ENCODE measurements around the gene LHX3. TPM values are rescaled to one million over a fixed set of nuclear protein-coding genes. Genes with fewer than 3 reads are reported as not detected.

The LHX3 gene
- total RNA-seq, 1 donor from 2014 or later, result not detected

DNA sequence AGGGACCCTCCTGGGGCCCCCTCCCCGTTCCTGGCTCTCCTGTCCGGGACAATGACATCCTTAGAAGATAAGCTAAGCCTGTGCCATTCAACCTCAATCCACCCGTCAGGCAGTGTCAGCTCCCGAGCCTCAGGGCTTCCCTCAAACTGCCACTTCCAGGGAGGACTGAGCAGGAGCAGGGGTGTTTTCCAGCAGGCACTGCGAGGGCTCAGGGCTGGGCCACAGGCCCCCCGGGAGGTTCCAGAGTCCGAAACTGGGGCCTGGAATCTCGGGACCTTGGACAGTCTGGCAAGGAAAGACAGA is 26.2 kb downstream of the LHX3 start:
- TF ChIP-seq, protein P1, sequence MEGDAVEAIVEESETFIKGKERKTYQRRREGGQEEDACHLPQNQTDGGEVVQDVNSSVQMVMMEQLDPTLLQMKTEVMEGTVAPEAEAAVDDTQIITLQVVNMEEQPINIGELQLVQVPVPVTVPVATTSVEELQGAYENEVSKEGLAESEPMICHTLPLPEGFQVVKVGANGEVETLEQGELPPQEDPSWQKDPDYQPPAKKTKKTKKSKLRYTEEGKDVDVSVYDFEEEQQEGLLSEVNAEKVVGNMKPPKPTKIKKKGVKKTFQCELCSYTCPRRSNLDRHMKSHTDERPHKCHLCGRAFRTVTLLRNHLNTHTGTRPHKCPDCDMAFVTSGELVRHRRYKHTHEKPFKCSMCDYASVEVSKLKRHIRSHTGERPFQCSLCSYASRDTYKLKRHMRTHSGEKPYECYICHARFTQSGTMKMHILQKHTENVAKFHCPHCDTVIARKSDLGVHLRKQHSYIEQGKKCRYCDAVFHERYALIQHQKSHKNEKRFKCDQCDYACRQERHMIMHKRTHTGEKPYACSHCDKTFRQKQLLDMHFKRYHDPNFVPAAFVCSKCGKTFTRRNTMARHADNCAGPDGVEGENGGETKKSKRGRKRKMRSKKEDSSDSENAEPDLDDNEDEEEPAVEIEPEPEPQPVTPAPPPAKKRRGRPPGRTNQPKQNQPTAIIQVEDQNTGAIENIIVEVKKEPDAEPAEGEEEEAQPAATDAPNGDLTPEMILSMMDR (IDR thresholded peaks at IDR 0.05; ENCODE audit: unreplicated experiment), result no peak
- no peak for DNase-seq (ENCODE audit: low spot score)
- H3K27ac Mint-ChIP-seq (ENCODE audit: unreplicated experiment), result no peak overlapping the region
- no peaks in the 10 kb centered on the region for H3K9me3 Mint-ChIP-seq (ENCODE audit: unreplicated experiment)
- H3K4me3 Mint-ChIP-seq (ENCODE audit: unreplicated experiment), result no peak overlapping the region
- peaks cover 3% of the 10 kb centered on the region for H3K36me3 Mint-ChIP-seq (ENCODE audit: low read depth, unreplicated experiment)
- no peaks in the 10 kb centered on the region for H3K4me1 Mint-ChIP-seq (ENCODE audit: unreplicated experiment)
- peaks cover 3% of the 10 kb centered on the region for H3K27me3 Mint-ChIP-seq (ENCODE audit: unreplicated experiment)

DNA sequence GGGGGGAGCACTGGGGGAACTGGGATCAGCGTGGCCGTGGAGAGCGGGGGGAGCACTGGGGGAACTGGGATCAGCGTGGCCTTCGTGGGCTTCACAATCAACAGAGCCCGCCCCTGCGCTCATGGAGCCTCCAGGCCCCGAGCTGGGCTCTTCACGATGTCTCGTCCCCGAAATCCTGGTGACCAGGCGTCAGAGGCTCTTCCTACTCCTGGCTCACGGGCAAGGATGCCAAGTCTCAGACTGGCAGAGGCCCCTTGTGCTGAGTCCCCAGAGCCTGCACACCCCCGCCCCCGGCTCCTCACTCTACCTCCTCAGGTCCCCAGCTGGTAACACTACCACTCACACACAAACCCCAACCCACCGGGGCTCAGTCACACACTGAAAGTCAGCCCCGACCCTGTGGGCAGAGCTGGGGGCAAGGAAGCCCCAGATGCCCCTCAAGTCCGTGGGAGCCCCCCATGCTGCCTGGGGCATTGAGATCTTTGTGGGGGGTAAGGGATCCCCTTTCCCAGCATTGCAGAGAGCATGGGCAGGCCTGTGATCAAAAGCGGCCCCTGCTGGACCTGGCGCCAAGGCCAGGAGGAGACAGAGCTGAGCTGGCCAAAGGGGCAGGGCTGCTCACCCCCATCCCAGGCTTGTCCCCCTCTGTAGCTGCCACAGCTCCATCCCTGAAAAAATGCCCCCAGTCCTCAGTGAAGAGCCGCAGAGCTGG is 26.7 kb downstream of the LHX3 start:
- no peak for DNase-seq (ENCODE audit: low spot score)
- H3K4me1 Mint-ChIP-seq (ENCODE audit: unreplicated experiment), result no peaks in the 10 kb centered on the region
- H3K36me3 Mint-ChIP-seq (ENCODE audit: low read depth, unreplicated experiment), result peaks cover 3% of the 10 kb centered on the region
- no peak overlapping the region for H3K4me3 Mint-ChIP-seq (ENCODE audit: unreplicated experiment)
- peaks cover 5% of the 10 kb centered on the region for H3K27me3 Mint-ChIP-seq (ENCODE audit: unreplicated experiment)
- no peaks in the 10 kb centered on the region for H3K9me3 Mint-ChIP-seq (ENCODE audit: unreplicated experiment)
- TF ChIP-seq, protein P1 (IDR thresholded peaks at IDR 0.05; ENCODE audit: unreplicated experiment), result no peak
- no peak overlapping the region for H3K27ac Mint-ChIP-seq (ENCODE audit: unreplicated experiment)

DNA sequence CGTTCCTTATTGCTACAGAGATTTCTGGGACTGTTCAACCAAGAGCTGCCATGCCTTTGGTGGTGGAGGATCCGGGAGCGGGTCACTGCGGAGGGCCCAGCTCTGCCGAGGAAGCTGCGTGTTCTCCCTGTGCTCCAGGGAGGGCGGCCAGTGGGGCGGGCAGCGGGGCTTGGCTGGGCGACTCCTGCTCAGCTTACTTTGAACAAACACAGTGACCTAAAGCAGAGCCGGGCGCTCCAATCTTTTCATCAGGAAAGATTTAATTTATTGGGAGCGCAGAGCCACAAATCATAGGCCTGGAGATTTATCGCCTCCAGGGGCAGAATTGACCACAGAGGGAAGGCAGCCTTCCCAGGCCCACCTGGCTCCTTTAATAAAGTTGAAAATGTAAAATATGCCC is 27.7 kb downstream of the LHX3 start:
- Mint-ChIP-seq H3K36me3 (ENCODE audit: low read depth, unreplicated experiment) (peaks cover 3% of the 10 kb centered on the region), H3K27ac (ENCODE audit: unreplicated experiment) (no peak overlapping the region), H3K4me3 (ENCODE audit: unreplicated experiment) (no peak overlapping the region), H3K4me1 (ENCODE audit: unreplicated experiment) (no peaks in the 10 kb centered on the region), H3K9me3 (ENCODE audit: unreplicated experiment) (no peaks in the 10 kb centered on the region), H3K27me3 (ENCODE audit: unreplicated experiment) (peaks cover 4% of the 10 kb centered on the region)
- DNase-seq (ENCODE audit: low spot score), result no peak
- TF ChIP-seq, protein P1 (IDR thresholded peaks at IDR 0.05; ENCODE audit: unreplicated experiment), result no peak

DNA sequence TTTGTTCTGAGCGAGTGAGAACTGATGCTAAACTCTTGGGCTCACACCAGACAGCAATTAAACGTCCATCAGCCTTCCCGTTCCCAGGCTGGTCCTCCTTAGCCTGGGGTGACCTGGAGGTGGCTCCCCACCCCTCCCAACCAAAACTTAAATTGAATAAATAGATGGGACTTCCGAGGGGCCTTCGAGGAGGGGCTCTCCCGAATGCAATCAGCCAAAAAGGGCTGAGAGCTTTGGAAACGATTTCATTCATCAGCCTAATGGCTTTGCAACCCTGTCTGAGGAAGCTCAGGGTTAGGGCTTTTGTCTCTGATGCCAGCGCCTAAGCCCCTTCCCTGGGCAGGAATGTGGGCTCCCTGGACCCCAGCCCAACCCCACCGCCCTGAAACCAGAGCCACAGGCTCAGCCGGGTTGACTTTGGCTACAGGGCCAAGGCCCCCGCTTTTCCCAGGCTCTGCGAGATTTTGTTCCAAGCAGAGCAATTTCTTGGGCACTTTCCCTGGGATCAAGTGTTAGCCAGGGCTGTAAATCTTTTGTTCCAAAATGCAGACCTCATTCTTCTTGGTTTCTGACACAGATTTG is 29.2 kb downstream of the LHX3 start:
- Mint-ChIP-seq H3K4me1 (ENCODE audit: unreplicated experiment) (no peaks in the 10 kb centered on the region), H3K9me3 (ENCODE audit: unreplicated experiment) (no peaks in the 10 kb centered on the region), H3K4me3 (ENCODE audit: unreplicated experiment) (no peak overlapping the region), H3K27me3 (ENCODE audit: unreplicated experiment) (peaks cover 2% of the 10 kb centered on the region), H3K27ac (ENCODE audit: unreplicated experiment) (no peak overlapping the region), H3K36me3 (ENCODE audit: low read depth, unreplicated experiment) (peaks cover 3% of the 10 kb centered on the region)
- no peak for DNase-seq (ENCODE audit: low spot score)
- TF ChIP-seq, protein P1 (IDR thresholded peaks at IDR 0.05; ENCODE audit: unreplicated experiment), result no peak
